HEK293T (cell line): Measurements from ENCODE around the gene LCE2A.

Source experiments
- BHLHE40 ChIP-seq: fragments of 450-650 bp; IDR thresholded peaks from 2 replicates; pipeline ENCODE4 v1.6.1; 2016; ENCODE audit warnings: mild to moderate bottlenecking, moderate library complexity, borderline replicate concordance
- CTBP1 ChIP-seq: fragments of 450-650 bp; IDR thresholded peaks from 2 replicates; pipeline ENCODE4 v1.6.1; 2016; ENCODE audit warnings: borderline replicate concordance
- ELF4 ChIP-seq: fragments of 450-650 bp; IDR thresholded peaks from 2 replicates; pipeline ENCODE4 v1.6.1; 2017; ENCODE audit warnings: antibody characterized with exemption
- FOXA1 ChIP-seq: fragments of 450-650 bp; IDR thresholded peaks from 2 replicates; pipeline ENCODE4 v1.6.1; 2016; ENCODE audit warnings: mild to moderate bottlenecking
- FOXK2 ChIP-seq: fragments of 450-650 bp; IDR thresholded peaks from 2 replicates; pipeline ENCODE4 v1.6.1; 2016; ENCODE audit warnings: mild to moderate bottlenecking
- FOXM1 ChIP-seq: fragments of 450-650 bp; IDR thresholded peaks from 2 replicates; pipeline ENCODE4 v1.6.1; 2017; ENCODE audit warnings: mild to moderate bottlenecking, borderline replicate concordance
- L3MBTL2 ChIP-seq: fragments of 450-650 bp; conservative IDR thresholded peaks from 2 replicates; pipeline ENCODE4 v1.6.1; 2016; ENCODE audit warnings: mild to moderate bottlenecking
- LEF1 ChIP-seq: fragments of 450-650 bp; IDR thresholded peaks from 2 replicates; pipeline ENCODE4 v1.6.1; 2017; ENCODE audit warnings: mild to moderate bottlenecking, borderline replicate concordance
- NFRKB ChIP-seq: fragments of 450-650 bp; IDR thresholded peaks from 2 replicates; pipeline ENCODE4 v1.6.1; 2016; ENCODE audit warnings: mild to moderate bottlenecking, moderate library complexity
- PKNOX1 ChIP-seq: fragments of 450-650 bp; IDR thresholded peaks from 2 replicates; pipeline ENCODE4 v1.6.1; 2016
- ZNF384 ChIP-seq: fragments of 450-650 bp; IDR thresholded peaks from 2 replicates; pipeline ENCODE4 v1.6.1; 2016

- TF ChIP-seq CTBP1 = no peak
- TF ChIP-seq BHLHE40 = no peak
- TF ChIP-seq FOXK2 = no peak
- TF ChIP-seq PKNOX1 = no peak
- no peak for TF ChIP-seq FOXM1
- no peak for TF ChIP-seq NFRKB
- no peak for TF ChIP-seq FOXA1
- TF ChIP-seq L3MBTL2 = no peak
- TF ChIP-seq ZNF384 = no peak
- TF ChIP-seq LEF1 = no peak
- TF ChIP-seq ELF4 = no peak
These were observed 27.1 kb downstream of the LCE2A start for GRCh38 chr1:152725261-152725660.
